ENCODE measurements around the gene MVP.

MVP gene

DNA sequence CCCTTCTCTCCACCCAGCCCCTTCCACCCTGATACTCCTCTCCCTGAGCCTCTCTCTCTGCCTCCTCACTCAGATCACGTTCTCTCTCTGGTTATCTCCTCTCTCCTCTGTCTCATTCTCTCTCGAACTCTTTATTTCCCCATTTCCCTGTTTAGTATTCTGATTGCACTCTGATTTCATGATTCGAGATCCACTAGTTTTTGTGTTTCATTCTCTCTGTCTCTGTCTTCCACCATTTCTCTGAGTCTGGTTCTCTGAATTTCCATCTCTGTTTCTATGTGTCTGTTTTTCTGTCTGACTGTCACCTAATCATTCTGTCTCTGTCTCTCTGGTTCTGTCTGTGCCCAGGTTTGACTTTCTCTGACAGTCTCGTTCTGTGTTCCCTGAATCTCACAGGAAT is 77.1 kb downstream of the MVP start:
- TF ChIP-seq, protein P1, sequence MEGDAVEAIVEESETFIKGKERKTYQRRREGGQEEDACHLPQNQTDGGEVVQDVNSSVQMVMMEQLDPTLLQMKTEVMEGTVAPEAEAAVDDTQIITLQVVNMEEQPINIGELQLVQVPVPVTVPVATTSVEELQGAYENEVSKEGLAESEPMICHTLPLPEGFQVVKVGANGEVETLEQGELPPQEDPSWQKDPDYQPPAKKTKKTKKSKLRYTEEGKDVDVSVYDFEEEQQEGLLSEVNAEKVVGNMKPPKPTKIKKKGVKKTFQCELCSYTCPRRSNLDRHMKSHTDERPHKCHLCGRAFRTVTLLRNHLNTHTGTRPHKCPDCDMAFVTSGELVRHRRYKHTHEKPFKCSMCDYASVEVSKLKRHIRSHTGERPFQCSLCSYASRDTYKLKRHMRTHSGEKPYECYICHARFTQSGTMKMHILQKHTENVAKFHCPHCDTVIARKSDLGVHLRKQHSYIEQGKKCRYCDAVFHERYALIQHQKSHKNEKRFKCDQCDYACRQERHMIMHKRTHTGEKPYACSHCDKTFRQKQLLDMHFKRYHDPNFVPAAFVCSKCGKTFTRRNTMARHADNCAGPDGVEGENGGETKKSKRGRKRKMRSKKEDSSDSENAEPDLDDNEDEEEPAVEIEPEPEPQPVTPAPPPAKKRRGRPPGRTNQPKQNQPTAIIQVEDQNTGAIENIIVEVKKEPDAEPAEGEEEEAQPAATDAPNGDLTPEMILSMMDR (IDR thresholded peaks at IDR 0.05; ENCODE audit: low read depth, low read length, missing control alignments), result no peak
- no peak overlapping the region for H3K4me3 ChIP-seq (replicated peaks; ENCODE audit: low read depth, low read length)
- DNase-seq (ENCODE audit: extremely low read depth, low read depth), result no peak
